MM.1S (cell line): ENCODE data around the gene FXYD2.

Experiments
- EZH2 ChIP-seq: fragments of 300-600 bp; sonication (generic); optimal IDR thresholded peaks from 2 replicates; pipeline ENCODE3; 2017; ENCODE audit warnings: low read depth, mild to moderate bottlenecking, antibody characterized with exemption, low read length, mixed read lengths
- EZH2phosphoT487 ChIP-seq: fragments of 300-600 bp; sonication (generic); IDR thresholded peaks from 2 replicates; pipeline ENCODE4 v1.6.1; 2018; ENCODE audit warnings: antibody characterized with exemption, low read length
- TF ChIP-seq, protein P1 (sequence below): fragments of 300-600 bp; sonication (generic); IDR thresholded peaks from 2 replicates; pipeline ENCODE4 v1.5.1; 2016; ENCODE audit warnings: antibody characterized with exemption, low read length, mixed read lengths

DNA sequence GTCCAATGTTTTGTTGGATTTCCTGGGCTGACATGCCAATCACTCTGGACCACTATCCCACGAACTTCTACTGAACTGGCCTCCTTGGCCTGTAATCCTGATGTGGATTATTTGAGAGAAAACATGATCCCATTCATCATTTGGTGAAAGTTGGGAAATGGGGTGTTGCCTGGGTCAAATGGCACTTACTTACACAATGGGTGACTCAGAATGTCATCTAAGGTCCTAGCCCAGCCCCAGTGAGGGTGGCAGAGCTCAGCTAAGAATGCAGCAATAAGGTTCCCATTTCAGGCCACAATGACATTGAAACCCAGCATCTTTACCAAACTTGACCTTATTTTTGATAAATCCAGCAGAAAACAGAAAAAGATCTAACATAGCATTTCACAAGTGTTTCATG is 19.5 kb downstream of the FXYD2 start:
- TF ChIP-seq, protein P1, sequence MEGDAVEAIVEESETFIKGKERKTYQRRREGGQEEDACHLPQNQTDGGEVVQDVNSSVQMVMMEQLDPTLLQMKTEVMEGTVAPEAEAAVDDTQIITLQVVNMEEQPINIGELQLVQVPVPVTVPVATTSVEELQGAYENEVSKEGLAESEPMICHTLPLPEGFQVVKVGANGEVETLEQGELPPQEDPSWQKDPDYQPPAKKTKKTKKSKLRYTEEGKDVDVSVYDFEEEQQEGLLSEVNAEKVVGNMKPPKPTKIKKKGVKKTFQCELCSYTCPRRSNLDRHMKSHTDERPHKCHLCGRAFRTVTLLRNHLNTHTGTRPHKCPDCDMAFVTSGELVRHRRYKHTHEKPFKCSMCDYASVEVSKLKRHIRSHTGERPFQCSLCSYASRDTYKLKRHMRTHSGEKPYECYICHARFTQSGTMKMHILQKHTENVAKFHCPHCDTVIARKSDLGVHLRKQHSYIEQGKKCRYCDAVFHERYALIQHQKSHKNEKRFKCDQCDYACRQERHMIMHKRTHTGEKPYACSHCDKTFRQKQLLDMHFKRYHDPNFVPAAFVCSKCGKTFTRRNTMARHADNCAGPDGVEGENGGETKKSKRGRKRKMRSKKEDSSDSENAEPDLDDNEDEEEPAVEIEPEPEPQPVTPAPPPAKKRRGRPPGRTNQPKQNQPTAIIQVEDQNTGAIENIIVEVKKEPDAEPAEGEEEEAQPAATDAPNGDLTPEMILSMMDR, result no peak
- no peak for TF ChIP-seq EZH2
- TF ChIP-seq EZH2phosphoT487, result no peak
